Cardiac muscle cell (in vitro differentiated cells and primary cell): ENCODE measurements around the gene ZIC5. TPM values are rescaled to one million over a fixed set of nuclear protein-coding genes. Genes with fewer than 3 reads are reported as not detected.
A peak's percentile ranks its signal among the peaks of the same experiment; 100 is the strongest.

Experiments
- DNase-seq, 2 donors: peaks; one replicate each; pipeline versions ENCODE4 v3.0.0 to v3.0.0-alpha.2; 2010 to 2017; ENCODE audit warnings: low read depth in 1 of 2, low spot score in 1 of 2
- H3K27ac ChIP-seq: fragments of 200-600 bp; sonication (generic); 2 replicates; pipeline ENCODE4 v1.5.1; 2016
- H3K27me3 ChIP-seq: fragments of 200-600 bp; sonication (generic); 2 replicates; pipeline ENCODE4 v1.6.0; 2016; ENCODE audit warnings: control low read depth
- H3K36me3 ChIP-seq: fragments of 200-600 bp; sonication (generic); 2 replicates; pipeline ENCODE4 v1.5.1; 2016; ENCODE audit warnings: control low read depth
- H3K4me1 ChIP-seq: fragments of 200-600 bp; sonication (generic); 2 replicates; pipeline ENCODE4 v1.8.1; 2017; ENCODE audit warnings: low read depth, mild to moderate bottlenecking, mixed run types
- H3K4me3 ChIP-seq: fragments of 200-600 bp; sonication (generic); 2 replicates; pipeline ENCODE4 v1.5.1; 2016; ENCODE audit warnings: mild to moderate bottlenecking
- H3K9me3 ChIP-seq: fragments of 200-600 bp; sonication (generic); 2 replicates; pipeline ENCODE4 v1.5.1; 2017; ENCODE audit warnings: low read depth, mild to moderate bottlenecking, control low read depth
- CTCF ChIP-seq: IDR thresholded peaks from 2 replicates; pipeline ENCODE4 v1.5.1; 2012; ENCODE audit warnings: low read depth, mild to moderate bottlenecking, low read length
- polyA plus RNA-seq: library from polyadenylated mRNA; unstranded; fragments of >200 nt; fragmentation: Nextera tagmentation; extraction: Ambion mirVana; gene quantifications from 2 replicates; pipeline ENCODE4 v1.2.1, GENCODE V29; 2016
- total RNA-seq: library from RNA; depleted of rRNA; stranded (reverse); fragments of >200 nt; gene quantifications from 2 replicates; pipeline ENCODE4 v1.2.3, GENCODE V29; 2016

ZIC5 gene
- total and polyA plus RNA-seq, 2 experiments from 2014 or later = 0.22 to 0.69 TPM

GRCh38 chr13:99958406-99959126, 13.0 kb downstream of the ZIC5 start:
- H3K9me3 ChIP-seq = no peaks in the 10 kb centered on the region
- H3K4me1 ChIP-seq = no peaks in the 10 kb centered on the region
- H3K27me3 ChIP-seq = peaks cover 96% of the 10 kb centered on the region
- DNase-seq = peak in 1 of 2 donors; percentile 13
- H3K4me3 ChIP-seq = no peak overlapping the region
- no peak for TF ChIP-seq CTCF
- no peak overlapping the region for H3K27ac ChIP-seq
- no peaks in the 10 kb centered on the region for H3K36me3 ChIP-seq

GRCh38 chr13:99956473-99957349, 14.9 kb downstream of the ZIC5 start:
- DNase-seq = peak in 1 of 2 donors; percentile 24

GRCh38 chr13:99955747-99956472, 15.7 kb downstream of the ZIC5 start:
- H3K4me3 ChIP-seq = peak overlapping the region; percentile 20
- H3K9me3 ChIP-seq = no peaks in the 10 kb centered on the region
- no peak for TF ChIP-seq CTCF
- peaks cover 87% of the 10 kb centered on the region for H3K27me3 ChIP-seq
- H3K27ac ChIP-seq = no peak overlapping the region
- H3K36me3 ChIP-seq = no peaks in the 10 kb centered on the region
- peak; percentile 24 to 57 for DNase-seq
- no peaks in the 10 kb centered on the region for H3K4me1 ChIP-seq

More at GRCh38 chr13:99956473-99957349, 14.9 kb downstream of the ZIC5 start:
- Histone ChIP-seq H3K9me3 (no peaks in the 10 kb centered on the region), H3K27ac (no peak overlapping the region), H3K27me3 (peaks cover 96% of the 10 kb centered on the region), H3K36me3 (no peaks in the 10 kb centered on the region), H3K4me1 (no peaks in the 10 kb centered on the region), H3K4me3 (peak overlapping the region; percentile 20)
- no peak for TF ChIP-seq CTCF

- no peak for DNase-seq
- no peaks in the 10 kb centered on the region for H3K9me3 ChIP-seq
- H3K4me1 ChIP-seq = no peaks in the 10 kb centered on the region
- peaks cover 86% of the 10 kb centered on the region for H3K27me3 ChIP-seq
- H3K36me3 ChIP-seq = no peaks in the 10 kb centered on the region
- no peak overlapping the region for H3K27ac ChIP-seq
- H3K4me3 ChIP-seq = no peak overlapping the region
- TF ChIP-seq CTCF = no peak
These were observed 16.3 kb downstream of the ZIC5 start for GRCh38 chr13:99955107-99955746.
